Muscle of leg (tissue), 11 donors: ENCODE measurements around the gene PLD5. TPM values are rescaled to one million over a fixed set of nuclear protein-coding genes. Genes with fewer than 3 reads are reported as not detected.
"Not testable (repeated sequence)": the region's sequence is repeated elsewhere in the genome, so short reads cannot be mapped to it uniquely, and the experiment has no call there.

ENCODE experiments used
- DNase-seq: peaks from one replicate; pipeline ENCODE4 v3.0.0; 2013
- H3K27ac ChIP-seq: one replicate; pipeline ENCODE4 v1.5.1; 2013; ENCODE audit warnings: mild to moderate bottlenecking, low read length, control low read depth
- H3K27me3 ChIP-seq: one replicate; pipeline ENCODE4 v1.6.1; 2013; ENCODE audit warnings: low read length; ENCODE audit not compliant: control insufficient read depth, insufficient read depth
- H3K36me3 ChIP-seq: one replicate; pipeline ENCODE4 v1.6.1; 2013; ENCODE audit warnings: low read length; ENCODE audit not compliant: control insufficient read depth, insufficient read depth
- H3K4me1 ChIP-seq: one replicate; pipeline ENCODE4 v1.6.1; 2013; ENCODE audit warnings: low read length; ENCODE audit not compliant: control insufficient read depth, insufficient read depth
- H3K4me3 ChIP-seq: one replicate; pipeline ENCODE4 v1.5.1; 2013; ENCODE audit warnings: low read length, control low read depth
- H3K9me3 ChIP-seq: replicated peaks from 2 replicates; pipeline ENCODE4 v1.6.1; 2013; ENCODE audit warnings: low read depth, low read length; ENCODE audit not compliant: control insufficient read depth
- WGBS: methylation state at CpG from one replicate; pipeline ENCODE4 v1.1.5; 2013; ENCODE audit warnings: missing lambda C conversion rate; ENCODE audit not compliant: insufficient coverage; 5-methylcytosine and 5-hydroxymethylcytosine counted together
- polyA plus RNA-seq, 8 donors: library from polyadenylated mRNA; unstranded; fragments of 120-200 nt; gene quantifications; one replicate each; pipeline versions ENCODE4 v1.2.1 to v1.2.3, GENCODE V29; 2013; ENCODE audit warnings: inconsistent platforms in 1 of 8, low replicate concordance in 1 of 8; ENCODE audit not compliant: insufficient read length in 8 of 8, insufficient read depth in 1 of 8
- total RNA-seq: library from RNA; stranded (reverse); fragments of 120-200 nt; gene quantifications from one replicate; pipeline ENCODE4 v1.2.4, GENCODE V29; 2013

Gene PLD5
- total and polyA plus RNA-seq, 9 donors = 0.56 to 1.9 (median 1.2) TPM

DNA sequence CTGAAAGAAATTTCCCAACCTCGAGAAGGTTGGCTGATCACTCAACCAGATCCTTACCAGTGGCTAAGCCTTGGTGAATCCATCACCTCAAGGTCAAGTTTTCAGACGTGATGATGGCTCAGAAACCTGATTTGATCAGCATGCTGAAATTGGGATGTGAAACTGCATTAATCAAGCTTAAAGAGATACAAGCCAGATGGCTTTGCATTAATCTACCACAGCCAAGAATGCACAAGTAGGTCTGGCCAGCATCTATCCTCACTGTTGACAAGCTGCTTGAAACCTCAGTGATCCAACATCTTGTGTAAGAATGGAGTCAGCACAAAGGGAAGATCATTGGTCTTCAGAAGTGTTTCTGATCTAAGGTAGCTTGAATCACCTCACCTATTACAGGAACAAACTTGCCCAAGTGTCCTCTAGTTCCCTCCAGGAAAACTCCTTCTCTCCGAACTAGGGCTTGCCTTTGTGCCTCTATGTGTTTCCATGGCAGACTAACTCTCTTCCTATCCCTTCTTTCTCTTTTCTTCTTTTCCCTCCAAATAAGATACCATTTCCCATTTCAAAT is 210.3 kb downstream of the PLD5 start:
- not testable (repeated sequence) for H3K4me1 ChIP-seq, H3K36me3 ChIP-seq, H3K4me3 ChIP-seq, DNase-seq, H3K9me3 ChIP-seq, H3K27ac ChIP-seq, H3K27me3 ChIP-seq
- 86% methylated on average over 1 of the region's 3 CpGs for WGBS

- H3K27ac ChIP-seq, H3K9me3 ChIP-seq, H3K4me3 ChIP-seq, H3K36me3 ChIP-seq, H3K4me1 ChIP-seq, H3K27me3 ChIP-seq, DNase-seq: not testable (repeated sequence)
- no CpG with 5 or more reads among the region's 7 CpGs for WGBS
Measured at GRCh38 chr1:242308681-242309080, 215.8 kb downstream of the PLD5 start.

- DNase-seq, H3K36me3 ChIP-seq, H3K4me3 ChIP-seq, H3K4me1 ChIP-seq, H3K27ac ChIP-seq, H3K27me3 ChIP-seq, H3K9me3 ChIP-seq: not testable (repeated sequence)
- WGBS = no CpG with 5 or more reads among the region's 1 CpG
Measured at GRCh38 chr1:242293781-242294180, 230.7 kb downstream of the PLD5 start.

- WGBS = no CpG with 5 or more reads among the region's 3 CpGs
- not testable (repeated sequence) for H3K27me3 ChIP-seq, H3K4me1 ChIP-seq, H3K4me3 ChIP-seq, H3K36me3 ChIP-seq, H3K9me3 ChIP-seq, DNase-seq, H3K27ac ChIP-seq
Measured at GRCh38 chr1:242288067-242288466, 236.4 kb downstream of the PLD5 start.

GRCh38 chr1:242282758-242283485 is 241.6 kb downstream of the PLD5 start:
- not testable (repeated sequence) for H3K36me3 ChIP-seq, H3K9me3 ChIP-seq, H3K4me3 ChIP-seq, H3K27ac ChIP-seq, H3K4me1 ChIP-seq, DNase-seq, H3K27me3 ChIP-seq
- no CpG with 5 or more reads among the region's 5 CpGs for WGBS

DNA sequence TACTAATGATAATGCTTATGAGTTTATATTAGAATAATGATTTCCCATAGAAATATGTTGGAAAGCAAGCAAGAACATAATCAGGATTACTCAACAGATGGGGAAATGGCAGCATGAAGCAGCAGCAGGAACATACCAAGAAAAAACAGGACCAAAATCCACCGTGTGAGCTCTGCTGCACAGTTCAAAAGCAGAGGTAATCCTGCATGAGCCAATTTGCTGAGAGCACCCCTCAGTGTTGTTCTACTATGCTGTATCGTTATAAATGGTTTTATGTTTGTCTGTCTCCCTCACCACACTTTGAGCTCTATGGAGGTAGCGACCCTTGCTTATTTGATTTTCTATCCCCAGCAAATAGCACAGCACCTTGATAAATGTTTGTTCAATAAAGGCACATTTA is 246.1 kb downstream of the PLD5 start:
- DNase-seq, H3K4me3 ChIP-seq, H3K27me3 ChIP-seq, H3K36me3 ChIP-seq, H3K4me1 ChIP-seq, H3K27ac ChIP-seq, H3K9me3 ChIP-seq: not testable (repeated sequence)
- 20% methylated on average over 1 of the region's 3 CpGs for WGBS

GRCh38 chr1:242276769-242277168 is 247.7 kb downstream of the PLD5 start:
- not testable (repeated sequence) for H3K4me3 ChIP-seq, H3K36me3 ChIP-seq, H3K9me3 ChIP-seq, H3K4me1 ChIP-seq, H3K27ac ChIP-seq, DNase-seq, H3K27me3 ChIP-seq
- 78% methylated on average over 4 of the region's 6 CpGs for WGBS

GRCh38 chr1:242267004-242267403 is 257.5 kb downstream of the PLD5 start:
- H3K27ac ChIP-seq, H3K9me3 ChIP-seq, H3K4me3 ChIP-seq, H3K27me3 ChIP-seq, DNase-seq, H3K36me3 ChIP-seq, H3K4me1 ChIP-seq: not testable (repeated sequence)
- WGBS = no CpG with 5 or more reads among the region's 2 CpGs

GRCh38 chr1:242264419-242264818 is 260.1 kb downstream of the PLD5 start:
- H3K27ac ChIP-seq, H3K4me1 ChIP-seq, H3K36me3 ChIP-seq, H3K9me3 ChIP-seq, DNase-seq, H3K27me3 ChIP-seq, H3K4me3 ChIP-seq: not testable (repeated sequence)
- WGBS = 60% methylated on average over 1 of the region's 7 CpGs

GRCh38 chr1:242245255-242245654 is 279.2 kb downstream of the PLD5 start:
- Histone ChIP-seq H3K27ac (no peak overlapping the region), H3K36me3 (no peaks in the 10 kb centered on the region), H3K4me1 (no peaks in the 10 kb centered on the region), H3K27me3 (no peaks in the 10 kb centered on the region), H3K4me3 (no peak overlapping the region), H3K9me3 (no peaks in the 10 kb centered on the region)
- no peak for DNase-seq
- no CpG with 5 or more reads among the region's 5 CpGs for WGBS

GRCh38 chr1:242243472-242243871 is 281.0 kb downstream of the PLD5 start:
- Histone ChIP-seq H3K4me3 (no peak overlapping the region), H3K4me1 (no peaks in the 10 kb centered on the region), H3K27ac (no peak overlapping the region), H3K36me3 (no peaks in the 10 kb centered on the region), H3K9me3 (no peaks in the 10 kb centered on the region), H3K27me3 (no peaks in the 10 kb centered on the region)
- DNase-seq = peak; percentile 40
- no CpG with 5 or more reads among the region's 1 CpG for WGBS
